GM18520 (cell line): Measurements from ENCODE around the gene TRPM3.

Experiments
- ATAC-seq: cut with Tn5 transposase; IDR thresholded peaks from one replicate; pipeline ENCODE4 v1.9.1; 2021; ENCODE audit not compliant: unreplicated experiment

The TRPM3 gene

DNA sequence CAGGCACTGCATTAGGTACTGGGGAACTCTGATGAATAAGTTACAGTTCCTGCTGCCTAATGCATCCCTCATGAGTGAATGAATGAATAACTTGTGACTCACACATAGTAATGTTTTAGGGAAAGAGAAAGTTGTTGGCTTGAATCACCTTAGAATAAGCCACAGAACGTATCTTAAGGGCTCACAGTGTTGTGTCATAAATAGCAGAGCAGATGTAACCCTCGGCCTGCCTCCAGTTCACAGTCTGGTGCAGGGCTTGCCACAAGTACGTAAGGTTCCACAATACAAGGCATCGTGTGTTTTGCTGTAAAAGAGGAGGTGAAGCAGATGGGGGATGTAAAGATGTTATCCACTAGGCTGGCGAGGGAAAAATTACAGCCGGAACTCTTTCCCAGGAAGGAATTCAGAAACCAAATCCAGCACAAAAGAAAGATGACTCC is 218.7 kb downstream of the TRPM3 start:
- no peak for ATAC-seq

DNA sequence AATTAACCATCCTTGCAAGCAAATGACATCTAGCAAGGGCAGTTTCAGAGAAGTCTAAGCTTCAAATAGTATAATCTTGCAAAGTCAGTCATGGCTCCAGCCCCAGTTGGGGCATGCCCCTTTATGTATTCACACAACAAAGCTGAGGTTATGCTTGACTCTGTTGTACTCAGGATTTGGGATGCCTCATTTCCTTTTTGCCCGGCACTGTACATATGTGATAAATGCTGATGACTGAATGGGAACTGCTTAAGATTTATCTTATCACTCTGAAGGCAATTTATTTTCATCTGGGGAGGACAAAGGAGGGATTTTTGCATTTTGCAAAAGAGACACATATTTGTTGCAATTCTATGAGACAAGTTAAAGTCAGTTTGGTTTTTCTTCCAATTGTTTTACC is 219.2 kb downstream of the TRPM3 start:
- ATAC-seq = no peak

DNA sequence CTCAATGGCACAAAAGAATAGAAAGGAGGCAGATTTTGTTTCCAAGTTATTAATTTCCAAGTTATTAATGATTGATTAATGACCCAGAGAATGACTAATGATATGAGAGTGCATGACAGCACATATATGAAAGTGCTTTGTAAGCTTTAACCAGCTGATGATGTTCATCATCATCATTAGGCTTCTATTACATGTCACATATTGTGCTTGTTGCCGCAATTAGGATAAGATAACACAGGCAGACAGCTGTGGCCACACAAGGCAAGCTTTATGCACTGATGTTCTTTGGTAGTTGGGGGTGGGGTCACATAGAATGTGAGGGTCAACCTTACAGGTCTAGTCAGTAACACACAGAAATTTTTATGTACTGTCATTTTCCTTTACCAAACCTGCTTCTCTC is 219.7 kb downstream of the TRPM3 start:
- no peak for ATAC-seq

DNA sequence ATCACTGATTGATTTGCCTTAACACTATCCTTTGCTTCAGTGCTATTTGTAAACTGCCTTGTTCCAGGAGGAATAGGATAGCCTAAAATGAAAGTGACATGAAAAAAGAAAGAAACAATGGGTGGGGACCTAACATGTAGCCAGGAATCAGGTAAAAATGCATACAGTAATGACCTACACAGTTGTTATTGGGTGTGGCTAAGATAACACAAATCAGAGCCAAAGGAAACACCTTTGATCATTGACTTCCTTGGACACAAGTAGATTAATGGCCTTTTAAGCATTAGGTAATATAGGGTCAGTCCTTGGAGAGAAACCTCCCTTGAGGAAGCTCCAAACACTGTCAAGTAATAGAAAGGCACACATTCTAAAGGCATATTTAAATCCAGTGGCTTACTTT is 220.4 kb downstream of the TRPM3 start:
- no peak for ATAC-seq

DNA sequence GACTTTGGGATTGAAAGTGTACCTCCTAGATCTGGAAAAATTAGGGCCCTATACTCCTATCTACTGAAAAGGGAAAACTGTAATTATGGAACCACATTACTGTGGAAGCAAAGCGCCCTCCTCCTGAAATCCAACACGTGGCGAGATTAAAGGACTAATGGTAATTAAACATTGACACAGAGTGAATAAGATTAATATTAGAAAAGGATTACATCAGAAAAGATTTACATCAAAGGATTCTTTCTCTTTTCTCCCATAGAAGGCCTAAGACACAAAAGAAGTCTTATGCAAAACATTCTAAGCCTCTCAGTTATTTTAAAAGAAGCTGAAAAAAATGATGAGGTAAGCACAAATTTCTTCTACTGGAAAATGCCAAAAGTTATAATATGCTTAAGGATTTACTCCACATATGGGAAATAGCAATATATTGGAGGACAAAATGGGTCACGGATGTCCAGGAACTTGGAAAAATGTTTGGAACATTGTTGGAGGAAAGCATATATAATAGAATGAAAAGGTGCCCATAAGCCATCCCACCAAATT is 227.8 kb downstream of the TRPM3 start:
- no peak for ATAC-seq

DNA sequence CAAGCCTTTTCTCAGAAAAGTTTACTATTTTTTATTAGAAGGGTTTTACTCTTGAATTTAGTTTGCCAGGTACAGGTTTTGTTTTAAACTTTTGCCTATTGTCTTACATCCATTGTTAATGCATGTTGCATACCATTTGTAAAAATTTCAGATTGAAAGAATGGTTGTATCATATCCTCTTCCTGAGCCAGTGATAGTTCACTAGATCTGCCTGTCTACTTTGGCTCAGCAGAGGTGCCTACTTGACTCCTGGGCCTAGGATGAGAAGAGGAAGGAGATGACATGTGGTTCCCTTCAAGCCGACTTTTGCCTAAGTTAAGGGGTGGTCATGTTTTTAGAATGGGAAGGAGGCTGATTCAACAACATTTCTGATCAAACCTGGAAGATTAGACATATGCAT is 232.9 kb downstream of the TRPM3 start:
- ATAC-seq = no peak

DNA sequence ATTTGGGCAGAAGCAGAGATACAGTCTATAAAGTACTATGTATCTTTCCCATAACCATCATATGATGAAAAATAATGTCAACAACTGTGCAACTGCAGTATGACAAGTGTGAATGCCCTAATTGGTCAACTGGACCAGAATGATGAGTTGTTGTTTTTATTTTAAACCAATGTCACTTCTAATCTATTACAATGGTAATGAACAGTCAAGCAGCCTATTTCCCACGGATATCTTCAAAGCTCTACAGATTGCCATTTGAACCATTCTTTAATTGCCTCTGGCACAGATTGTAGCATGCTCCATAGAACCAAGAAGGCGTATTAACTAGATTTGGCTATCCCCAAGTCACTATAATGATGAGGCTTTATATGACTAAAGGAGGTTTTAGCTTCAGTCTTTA is 233.6 kb downstream of the TRPM3 start:
- ATAC-seq = no peak

DNA sequence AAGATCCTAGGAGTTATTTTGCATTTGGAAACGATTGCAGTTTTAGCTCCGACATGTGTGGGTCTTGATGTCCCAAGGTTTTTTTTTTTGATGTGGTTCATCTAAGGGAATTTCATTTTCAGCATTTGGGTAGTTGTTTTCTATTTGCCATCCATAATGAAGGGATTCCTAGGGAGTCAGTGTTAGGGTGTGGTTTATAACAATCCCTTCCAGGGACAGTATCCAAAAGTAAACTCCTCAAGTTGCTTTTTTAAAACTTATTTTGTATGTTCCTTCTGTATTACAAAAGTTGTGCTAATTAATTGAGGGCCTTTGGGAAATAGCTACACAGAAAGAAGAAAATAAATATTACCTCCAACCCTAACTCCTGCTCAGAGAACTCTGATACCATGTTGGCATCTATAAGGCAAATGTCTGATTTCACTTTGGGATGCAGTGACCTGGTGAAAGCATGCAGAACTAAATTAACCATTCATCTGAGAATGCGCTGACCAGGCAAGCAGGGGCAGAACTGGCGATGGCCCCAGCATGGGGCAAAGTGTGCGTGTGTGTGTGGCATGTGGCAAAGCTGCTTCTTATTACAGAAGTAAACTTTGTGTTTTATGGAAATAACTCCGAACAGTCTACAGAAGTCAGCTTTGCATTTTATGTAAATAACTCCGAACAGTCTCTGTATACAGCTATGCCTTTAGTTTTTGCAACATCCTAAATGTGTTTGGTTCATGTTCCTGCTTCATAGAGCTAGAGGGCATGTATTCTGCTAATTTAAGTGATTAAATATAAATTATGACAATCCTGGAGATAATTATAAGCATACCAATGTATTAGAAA is 237.2 kb downstream of the TRPM3 start:
- no peak for ATAC-seq

DNA sequence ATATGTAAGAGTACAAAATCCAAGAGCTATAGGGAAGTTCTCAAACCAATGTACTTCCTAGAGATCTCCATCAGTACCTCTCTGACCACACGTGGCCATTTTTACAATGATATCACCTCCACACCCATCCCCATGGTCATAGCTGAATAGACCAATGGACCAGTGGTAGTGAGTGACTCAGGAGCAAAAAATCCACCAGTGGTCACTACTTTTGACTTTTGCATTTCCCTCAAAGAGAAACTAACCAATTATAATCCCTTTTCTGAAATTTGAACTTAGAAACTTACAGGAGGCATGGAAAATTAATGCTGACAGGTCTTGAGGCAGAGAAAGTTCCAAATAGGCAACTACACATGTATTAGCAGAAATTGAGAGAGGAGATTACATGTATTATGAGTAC is 238.4 kb downstream of the TRPM3 start:
- ATAC-seq = no peak

DNA sequence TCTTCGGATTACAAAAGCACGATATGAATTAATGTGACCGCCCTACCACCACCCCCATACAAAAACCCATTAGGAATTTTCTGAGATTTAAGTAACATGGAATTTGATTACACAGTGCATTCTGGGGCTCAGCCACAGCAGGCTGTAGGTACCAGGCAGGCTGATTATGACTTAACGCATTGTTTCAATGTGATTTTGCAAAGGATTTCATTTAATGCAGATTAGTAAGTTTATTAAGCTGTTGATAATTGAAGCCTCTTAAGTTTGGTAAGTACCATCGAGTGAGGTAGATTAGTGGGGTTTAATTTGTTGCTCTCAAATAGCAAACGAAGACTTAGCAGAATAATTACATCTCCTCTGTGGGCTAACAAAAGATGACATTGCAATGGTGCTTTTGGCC is 240.1 kb downstream of the TRPM3 start:
- ATAC-seq = no peak

DNA sequence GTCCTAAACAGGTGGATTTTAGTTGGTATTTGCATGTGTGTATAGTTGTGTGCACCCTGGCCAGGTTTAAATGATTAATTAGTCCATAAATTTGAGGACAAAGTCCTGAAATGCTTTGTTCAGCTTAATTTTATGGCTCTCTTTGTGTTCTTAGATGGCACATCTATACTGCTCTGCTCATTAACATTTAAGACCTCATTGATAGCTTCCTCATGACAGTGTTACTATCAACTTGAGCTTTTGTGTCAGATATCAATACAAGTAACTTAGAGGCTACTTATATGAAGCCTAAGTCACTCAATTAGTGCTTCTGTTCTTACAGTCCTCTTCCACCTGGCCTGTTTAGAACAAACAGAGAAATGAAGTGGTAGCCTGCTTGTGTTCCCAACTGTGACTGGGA is 240.9 kb downstream of the TRPM3 start:
- ATAC-seq = no peak

DNA sequence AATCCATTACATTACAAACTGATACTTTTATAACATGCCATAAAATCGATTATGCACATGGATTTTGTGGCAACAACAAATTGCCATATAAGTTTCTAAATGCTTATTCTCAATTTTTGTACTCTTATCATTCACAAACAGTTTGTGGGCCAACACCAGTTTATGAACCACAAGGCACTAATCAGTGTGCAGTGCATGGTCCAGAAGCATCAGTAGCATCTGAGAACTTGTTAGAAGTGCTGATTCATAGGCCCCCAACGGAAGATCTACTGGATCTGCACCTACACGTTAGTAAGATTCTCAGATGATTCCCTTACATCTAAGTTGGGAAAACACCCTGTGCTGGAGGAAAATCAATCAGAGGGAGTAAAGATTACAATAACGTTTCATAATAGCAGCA is 242.8 kb downstream of the TRPM3 start:
- ATAC-seq = no peak

DNA sequence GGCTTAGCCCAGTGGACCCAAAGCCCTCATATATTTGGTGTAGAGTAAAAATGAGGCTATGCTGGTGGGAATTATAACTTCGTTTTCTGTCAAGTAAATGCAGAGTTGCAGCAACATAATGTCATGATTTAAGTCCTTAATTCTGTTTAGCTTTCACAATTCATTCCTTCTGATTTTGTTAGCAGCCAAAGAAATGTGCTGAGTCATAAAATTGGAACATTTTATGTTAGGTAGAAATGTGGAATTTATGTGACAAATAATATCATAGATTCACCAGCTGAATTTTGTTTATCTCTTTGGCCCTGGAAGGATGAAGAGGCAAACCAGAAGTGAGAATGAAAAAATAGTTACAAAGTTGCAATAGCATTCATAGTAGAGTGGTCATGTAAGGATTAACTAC is 247.0 kb downstream of the TRPM3 start:
- no peak for ATAC-seq

DNA sequence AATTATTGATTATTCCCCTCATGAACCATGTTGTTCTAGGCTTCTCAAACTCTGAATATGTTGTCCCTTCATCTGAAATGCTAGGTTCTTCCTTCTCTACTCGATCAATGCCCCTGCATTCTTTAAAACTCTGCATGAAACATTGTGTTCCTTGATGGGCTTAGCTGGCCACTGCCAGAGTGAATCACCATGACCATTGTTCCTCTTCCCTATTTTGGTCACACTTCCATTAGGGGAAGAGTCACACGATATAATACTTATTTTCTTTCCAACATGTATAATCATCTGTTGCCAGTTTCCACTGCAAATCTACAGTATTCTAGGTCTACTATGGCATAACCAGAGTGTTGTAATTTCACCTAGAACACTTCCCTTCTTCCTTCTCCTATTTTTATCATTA is 247.9 kb downstream of the TRPM3 start:
- no peak for ATAC-seq

DNA sequence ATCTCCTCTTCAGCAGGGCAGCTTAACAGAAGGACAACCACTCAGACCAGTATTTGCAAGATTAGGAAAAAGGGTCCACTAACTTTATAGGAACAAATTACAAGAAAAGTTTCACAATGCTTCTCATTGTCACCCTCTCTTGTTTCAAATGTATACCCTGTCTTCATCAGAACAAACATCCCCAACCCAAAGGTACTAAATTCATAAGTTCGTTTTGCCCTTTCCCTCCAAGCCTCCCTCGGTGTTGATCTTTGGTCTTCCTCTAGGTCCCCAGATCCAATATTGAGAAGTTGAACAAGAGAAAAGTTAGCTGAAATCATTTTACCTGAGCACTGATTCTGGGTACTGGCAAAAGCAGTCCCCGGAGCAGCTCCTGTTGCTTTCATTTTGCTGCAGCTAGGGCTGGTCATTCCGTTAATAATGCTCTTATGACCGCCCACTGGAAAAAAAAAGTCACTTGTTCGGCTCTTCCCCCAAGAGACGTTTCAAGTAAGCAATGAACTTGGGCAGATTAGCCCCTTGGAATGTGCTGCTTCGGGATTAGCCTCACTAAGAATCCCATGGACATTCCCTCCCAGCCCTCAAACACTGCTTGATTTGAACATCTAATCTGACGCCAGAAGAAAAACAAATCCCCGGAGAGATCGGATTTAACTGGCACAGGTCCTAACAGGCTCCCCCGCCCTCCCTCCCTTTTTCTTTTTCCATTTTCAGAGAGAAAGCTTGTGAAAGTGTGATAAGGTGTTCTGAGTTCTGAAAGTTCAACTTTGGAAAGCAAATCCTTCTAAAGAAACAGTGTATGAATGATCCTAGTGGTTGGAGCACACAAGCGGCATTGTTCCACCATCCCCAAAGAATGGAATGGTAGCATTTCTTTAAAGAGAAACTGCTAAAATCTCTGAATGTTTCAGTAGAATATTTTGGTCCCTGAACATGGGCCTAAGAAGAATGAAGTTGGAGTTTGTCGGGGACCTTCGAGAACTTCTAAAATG is 252.5 kb downstream of the TRPM3 start:
- no peak for ATAC-seq

DNA sequence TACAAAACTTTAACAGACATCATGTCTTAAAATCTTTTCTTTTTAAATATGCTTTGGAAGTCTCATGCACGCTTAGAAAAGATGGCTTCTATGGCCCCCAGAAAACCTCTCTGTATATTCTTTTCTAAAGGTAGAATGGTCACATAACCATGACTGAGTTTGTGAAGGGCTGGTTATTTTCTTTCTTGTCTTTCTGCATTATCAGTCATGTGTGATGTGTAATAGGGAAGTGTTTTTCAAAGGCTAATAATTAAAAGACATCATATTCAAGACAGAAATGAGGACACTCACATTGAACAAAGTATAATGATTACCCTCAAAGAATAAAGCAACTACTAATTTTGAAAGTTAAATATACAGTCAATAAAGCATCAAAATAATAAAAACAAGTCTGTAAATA is 253.4 kb downstream of the TRPM3 start:
- ATAC-seq = no peak

DNA sequence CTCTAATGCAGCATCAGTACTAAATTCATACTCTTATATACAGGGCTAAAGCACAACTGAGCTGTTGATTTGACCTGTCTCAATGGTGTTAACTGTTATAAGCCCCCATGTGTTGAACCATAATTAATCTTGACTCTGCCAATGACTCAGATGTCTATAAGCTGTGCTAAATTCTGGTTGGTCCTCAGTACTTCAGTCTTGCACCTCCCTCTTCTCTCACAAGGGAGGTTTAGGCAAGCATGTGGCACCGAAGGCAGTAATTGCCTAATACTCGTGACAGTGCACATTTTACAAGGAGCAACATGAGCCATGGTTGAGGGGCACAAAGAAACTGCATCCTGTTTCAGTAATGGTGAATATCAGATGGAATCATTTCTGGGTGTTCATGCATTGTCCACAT is 255.9 kb downstream of the TRPM3 start:
- no peak for ATAC-seq

DNA sequence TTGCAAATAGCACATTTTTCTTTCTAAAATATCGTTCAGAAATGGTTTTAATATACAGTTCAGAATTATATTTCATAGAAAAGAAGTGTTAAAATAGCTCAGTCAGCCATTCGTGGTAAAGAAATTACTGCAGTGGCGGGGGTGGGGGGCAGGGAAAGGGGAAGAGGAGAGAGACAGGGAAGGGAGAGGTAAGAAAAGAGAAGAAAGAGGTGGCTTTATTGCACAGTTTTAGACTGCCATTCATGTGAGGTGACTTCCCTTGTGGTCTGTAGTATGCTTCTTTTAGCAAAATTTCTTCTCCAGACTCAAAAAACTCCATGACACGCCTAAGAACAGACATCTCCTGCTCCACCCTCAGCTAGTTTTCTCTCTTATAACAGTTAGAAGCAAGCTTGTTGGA is 259.6 kb downstream of the TRPM3 start:
- ATAC-seq = no peak

DNA sequence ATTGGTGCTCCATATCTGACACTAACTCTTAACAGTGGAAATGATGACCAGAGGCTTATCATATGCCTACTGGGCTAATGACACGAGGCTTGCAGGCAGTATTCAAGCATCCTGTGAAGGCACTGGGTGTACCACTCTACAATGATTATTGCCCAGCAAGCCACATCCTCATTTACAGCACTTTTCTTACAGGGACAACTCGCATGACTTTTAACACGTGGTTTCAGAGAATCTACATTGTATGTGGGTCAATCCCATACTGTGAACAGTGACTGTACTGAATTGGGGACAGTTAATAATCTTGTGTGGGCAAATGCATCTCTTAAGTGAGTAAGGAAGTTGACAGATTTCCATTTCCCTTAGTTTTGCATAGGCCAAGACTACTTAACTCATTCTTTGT is 260.0 kb downstream of the TRPM3 start:
- ATAC-seq = no peak

DNA sequence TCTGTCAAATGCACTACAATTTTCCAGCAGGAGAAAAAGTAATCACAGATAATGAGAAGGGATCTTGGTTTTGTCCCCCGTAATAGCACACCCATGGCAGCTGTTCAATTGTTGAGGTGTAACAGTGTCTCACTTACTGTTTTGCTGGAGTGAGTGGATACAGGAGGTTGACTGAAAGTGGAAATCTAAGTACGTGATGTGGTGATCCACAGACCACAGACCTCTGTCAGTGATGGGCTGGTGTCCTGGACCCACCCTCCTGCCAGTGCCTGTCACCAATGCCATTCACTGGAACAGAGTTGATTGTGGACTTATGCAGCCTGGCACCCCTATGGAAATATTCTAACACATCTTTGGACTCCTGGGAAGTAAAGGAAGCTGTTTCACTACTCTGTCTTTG is 261.7 kb downstream of the TRPM3 start:
- ATAC-seq = no peak

DNA sequence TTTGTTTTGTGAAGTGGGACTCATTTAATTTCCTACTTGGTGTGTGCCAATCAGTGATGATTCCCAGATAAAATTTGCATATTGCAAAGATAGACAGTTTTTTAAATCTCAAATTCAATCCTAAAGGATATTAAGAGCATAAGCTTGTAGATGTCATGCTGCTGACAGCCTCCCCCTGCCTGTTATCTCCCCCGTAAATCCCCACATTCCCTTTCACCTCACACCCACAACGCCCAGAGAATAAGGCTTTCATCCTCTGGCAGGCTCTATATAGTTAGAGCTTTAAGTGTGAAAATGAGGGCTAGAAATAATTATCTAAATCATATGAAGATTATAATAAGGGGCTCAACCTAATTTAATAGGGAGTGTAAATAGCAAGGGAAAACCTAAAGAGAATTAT is 265.0 kb downstream of the TRPM3 start:
- ATAC-seq = no peak
